ENCODE data around the gene AGMAT.

AGMAT gene

GRCh38 chr1:15523104-15524020, 61.5 kb downstream of the AGMAT start:
- TF ChIP-seq GLIS3 (CRISPR knock-in tag; IDR thresholded peaks at IDR 0.05) (no peak), CSDC2 (CRISPR knock-in tag; IDR thresholded peaks at IDR 0.05) (no peak), ZFP30 (CRISPR knock-in tag; IDR thresholded peaks at IDR 0.05) (no peak), PPARA (CRISPR knock-in tag; IDR thresholded peaks at IDR 0.05; ENCODE audit: borderline replicate concordance) (no peak), BACH2 (CRISPR knock-in tag; IDR thresholded peaks at IDR 0.05; ENCODE audit: borderline replicate concordance) (no peak), SNAI2 (CRISPR knock-in tag; IDR thresholded peaks at IDR 0.05) (no peak), ZNF8 (CRISPR knock-in tag; IDR thresholded peaks at IDR 0.05) (no peak), ZNF565 (CRISPR knock-in tag; conservative IDR thresholded peaks at IDR 0.05; ENCODE audit: low read depth) (no peak), CREB5 (CRISPR knock-in tag; IDR thresholded peaks at IDR 0.05; ENCODE audit: low read depth) (no peak), ISL1 (CRISPR knock-in tag; IDR thresholded peaks at IDR 0.05) (no peak), TOX (CRISPR knock-in tag; IDR thresholded peaks at IDR 0.05; ENCODE audit: borderline replicate concordance) (no peak)
- peak; percentile 5 for ATAC-seq

DNA sequence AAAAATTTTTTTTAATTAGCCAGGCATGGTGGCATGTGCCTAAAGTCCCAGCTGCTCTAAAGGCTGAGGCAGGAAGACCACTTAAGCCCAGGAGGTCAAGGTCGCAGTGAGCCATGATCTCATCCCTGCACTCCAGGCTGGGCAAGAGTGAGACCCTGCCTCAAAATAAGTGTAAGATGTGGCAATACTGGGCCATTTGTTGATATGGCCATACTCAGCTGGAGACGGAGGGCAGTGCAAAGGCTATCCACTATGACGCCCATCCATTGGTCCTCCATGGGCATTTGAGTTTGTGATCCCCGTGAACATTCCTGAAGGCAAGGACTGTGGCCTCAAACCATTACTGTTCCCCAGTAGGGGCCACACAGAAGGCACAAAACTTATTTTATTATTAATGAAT, 62.3 kb downstream of the AGMAT start:
- TF ChIP-seq CREB5 (CRISPR knock-in tag; IDR thresholded peaks at IDR 0.05; ENCODE audit: low read depth) (no peak), SNAI2 (CRISPR knock-in tag; IDR thresholded peaks at IDR 0.05) (no peak), ZNF8 (CRISPR knock-in tag; IDR thresholded peaks at IDR 0.05) (no peak)
- no peak for ATAC-seq

Data from SK-N-SH treated with all-trans-retinoic acid at 6 μM for 48 hours (cell line).